ENCODE results near the gene EPS8L1.

EPS8L1 gene

DNA sequence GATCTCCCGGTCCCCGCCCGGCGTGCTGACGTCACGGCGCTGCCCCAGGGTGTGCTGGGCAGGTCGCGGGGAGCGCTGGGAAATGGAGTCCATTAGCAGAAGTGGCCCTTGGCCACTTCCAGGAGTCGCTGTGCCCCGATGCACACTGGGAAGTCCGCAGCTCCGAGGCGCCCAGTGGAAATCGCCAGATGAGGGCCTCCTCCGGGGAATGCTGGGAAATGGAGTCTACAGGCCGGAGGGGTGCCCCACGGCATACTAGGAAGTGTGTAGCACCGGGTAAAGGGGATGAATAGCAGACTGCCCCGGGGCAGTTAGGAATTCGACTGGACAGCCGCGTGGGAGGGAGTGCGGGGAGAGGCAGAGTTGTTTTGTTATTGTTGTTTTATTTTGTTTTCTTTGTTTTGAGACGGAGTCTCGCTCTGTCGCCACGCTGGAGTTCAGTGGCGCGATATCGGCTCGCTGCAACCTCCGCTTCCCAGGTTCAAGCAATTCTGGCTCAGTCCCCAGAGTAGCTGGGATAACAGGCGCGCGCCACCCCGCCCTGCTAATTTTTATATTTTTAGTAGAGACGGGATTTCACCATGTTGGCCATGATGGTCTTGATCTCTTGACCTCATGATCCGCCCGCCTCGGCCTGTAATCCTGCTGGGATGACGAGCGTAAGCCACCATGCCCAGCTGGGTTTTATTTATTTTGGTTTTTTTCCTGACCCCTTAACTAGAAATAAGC lies 42.2 kb downstream of the EPS8L1 start:
- DNase-seq = peak; percentile 84 to 97

DNA sequence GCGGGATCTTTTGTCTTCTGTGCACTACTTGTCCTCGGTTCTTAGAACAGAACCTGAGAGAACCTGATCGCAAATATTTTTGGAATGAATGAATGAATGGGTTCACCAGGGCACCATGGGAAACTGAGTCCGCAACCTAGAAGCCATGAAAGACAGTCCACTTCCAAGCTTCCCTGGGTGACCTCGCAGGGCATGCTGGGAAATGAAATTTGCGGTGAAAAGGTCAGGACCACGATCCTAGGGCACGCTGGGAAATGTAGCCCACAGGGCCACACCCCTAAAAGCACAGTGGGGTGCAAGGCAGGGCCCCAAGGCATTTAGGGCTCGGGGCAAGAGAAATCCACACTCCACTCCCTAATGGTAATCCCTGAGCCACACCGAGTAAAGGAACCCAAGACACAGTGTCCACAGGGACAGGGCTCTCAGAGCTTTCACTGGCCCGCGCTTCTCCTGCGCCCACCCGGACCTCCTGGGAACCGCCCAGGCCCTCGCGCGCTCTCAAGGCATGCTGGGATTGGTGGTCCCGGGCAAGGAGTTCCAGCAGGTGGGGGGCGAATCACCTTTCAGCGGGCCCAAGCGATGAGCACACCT lies 42.8 kb downstream of the EPS8L1 start:
- DNase-seq = peak; percentile 37 to 58

DNA sequence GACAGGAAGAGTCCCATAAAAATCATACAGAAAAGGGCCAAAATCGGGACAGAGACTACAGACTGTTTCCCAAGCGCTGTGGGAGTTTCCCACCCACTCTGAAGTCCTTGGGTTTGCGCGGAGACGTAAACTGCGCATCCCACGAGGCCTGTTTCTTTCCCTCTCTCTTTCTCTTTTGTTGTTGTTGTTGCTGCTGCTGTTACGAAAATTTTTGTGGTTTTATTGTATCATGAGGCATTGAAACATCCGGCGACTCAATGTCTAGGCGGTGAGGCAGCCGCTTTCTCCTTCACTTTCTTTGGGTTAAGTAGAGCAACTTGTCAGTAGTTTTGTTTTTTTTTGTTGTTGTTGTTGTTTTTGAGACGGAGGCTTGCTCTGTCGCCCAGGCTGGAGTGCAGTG lies 43.4 kb downstream of the EPS8L1 start:
- DNase-seq = no peak

DNA sequence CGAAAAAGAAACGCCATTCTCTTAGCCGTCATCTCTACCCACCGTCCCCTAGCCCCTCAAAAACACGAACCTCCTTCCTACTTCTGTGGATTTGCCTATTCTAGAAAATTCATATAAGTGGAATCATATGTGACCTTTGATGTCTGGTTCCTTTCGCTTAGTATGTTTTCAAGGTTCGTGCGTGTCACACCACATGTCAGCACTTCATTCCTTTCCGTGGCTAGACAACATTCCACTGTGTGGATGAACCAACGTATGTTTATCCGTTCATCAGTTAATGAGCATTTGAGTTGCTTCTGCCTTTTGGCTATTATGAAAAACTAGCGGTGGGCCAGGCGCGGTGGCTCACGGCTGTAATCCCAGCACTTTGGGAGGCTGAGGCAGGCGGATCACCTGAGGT lies 55.8 kb downstream of the EPS8L1 start:
- no peak for DNase-seq

DNA sequence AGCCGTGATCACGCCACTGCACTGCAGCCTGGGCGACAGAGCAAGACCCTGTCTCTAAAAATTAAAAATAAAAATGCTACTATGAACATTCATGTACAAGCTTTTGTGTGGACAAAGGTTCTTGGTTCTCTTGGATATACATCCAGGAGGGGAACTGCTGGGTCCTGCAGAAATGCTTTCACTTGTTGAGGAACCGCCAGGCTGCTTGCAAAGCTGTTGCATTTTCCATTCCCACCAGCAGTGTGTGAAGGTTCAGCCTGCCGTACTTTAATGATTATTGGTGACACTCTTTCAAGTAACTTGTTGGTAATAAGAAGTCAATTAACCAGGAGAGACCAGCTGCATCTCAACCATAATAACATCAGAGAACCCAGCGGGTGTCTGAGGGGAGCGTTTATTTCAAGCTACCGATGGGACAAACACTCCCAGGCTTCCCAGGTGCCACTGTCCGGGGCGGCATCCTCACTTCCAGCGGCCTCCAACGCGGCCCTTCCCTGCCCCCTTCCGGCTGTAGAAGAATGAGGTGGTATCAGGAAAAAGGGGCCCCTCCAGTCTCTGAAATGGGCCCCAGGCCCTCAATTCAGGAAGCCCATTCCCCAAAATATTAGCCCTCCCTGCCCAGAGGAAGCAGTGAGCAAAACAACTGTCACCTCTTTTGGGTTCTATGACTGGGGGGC lies 56.9 kb downstream of the EPS8L1 start:
- DNase-seq = no peak

DNA sequence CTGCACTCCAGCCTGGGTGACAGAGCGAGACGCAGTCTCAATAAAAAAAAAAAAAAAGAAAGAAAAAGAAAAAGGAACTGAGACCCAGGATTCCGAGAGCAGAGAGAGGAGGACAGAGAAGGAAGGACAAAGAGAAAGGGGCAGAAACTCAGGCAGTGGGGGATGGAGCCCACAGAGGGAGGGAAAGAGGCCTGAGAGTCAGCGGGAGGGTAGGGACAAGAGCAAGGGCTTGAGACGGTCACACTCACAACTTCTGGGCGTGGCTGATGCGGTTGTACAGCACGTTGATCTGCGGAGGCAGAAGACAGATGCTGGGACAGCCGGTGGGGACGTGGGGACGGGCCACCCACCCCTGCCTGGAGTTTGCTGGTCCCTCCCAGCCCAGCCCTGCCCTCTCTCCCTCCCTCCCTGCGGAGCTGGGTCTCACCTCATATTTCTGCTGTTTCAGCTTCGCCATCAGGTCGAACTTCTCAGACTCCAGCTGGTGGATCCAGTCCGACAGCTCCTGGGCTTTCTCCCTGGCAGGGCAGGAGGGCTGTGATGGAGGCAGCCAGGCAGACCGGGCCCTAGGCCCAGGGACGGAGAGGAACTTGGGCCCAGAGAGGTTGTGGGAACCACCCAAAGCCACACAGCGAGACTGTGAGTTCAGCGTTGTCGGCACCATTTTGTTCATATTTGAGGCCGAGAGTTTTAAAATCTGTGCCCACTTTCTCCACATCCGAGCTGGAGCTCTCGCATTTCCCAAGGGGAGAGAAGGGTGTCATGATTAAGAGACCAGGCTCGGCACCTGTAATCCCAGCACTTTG lies 58.2 kb downstream of the EPS8L1 start:
- no peak for DNase-seq

DNA sequence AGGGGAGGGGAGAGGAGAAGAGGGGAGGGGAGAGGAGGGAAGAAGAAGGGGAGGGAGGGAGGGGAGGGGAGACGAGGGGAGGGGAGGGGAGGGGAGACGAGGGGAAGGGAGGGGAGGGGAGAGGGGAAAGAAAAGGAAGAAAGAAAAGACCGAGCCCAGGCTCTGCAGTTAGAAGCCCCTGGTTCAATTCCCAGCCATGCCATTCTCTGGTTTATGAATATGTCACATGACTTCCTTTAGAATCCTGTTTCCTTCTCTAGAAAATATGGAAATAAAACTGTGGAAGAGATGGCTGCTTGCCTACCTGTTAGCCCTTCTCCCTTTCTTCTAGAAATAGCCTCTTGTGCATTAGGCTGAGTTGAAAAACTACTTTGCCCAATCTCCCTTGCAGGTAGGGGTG lies 59.1 kb downstream of the EPS8L1 start:
- DNase-seq = no peak

DNA sequence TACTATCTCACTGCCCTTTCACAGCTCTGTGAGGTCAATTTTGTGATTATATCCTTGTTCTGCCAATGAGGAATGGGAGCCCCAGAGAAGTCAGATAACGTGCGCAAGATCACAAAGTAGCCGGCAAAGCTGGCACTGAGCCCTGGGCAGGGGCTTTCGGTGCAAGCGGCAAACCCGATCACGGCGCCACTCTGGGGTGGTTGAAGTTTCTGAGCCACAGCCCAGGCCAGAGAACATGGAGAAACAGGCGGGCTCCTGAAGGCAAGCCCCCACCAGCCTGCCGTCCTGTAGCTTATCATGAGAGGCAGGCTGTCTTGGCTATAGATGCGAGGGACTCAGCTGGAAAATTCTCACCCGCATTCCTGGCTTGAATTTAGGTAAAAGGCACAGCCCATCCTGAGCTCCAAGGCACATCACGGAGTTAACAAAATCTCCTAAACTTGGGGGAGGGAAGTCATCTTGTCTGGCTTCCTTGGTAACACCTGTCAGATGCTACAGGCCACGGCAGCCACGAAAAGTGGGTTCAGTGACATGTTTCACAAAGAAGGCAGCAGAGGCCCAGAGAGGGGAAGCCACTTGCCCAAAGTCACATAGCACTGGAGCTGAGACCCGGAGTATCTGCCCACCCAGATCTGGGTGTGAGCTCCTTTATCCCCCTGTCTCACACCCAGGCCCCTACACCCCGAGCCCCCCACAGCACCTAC lies 60.9 kb downstream of the EPS8L1 start:
- DNase-seq = no peak
